Measurements from ENCODE around the gene SLC52A1.
A peak's percentile ranks its signal among the peaks of the same experiment; 100 is the strongest.
"Not testable (repeated sequence)": the region's sequence is repeated elsewhere in the genome, so short reads cannot be mapped to it uniquely, and the experiment has no call there.

SLC52A1 gene

GRCh38 chr17:5035315-5035714 is at the start of gene SLC52A1:
SLC52A1 (minus strand) TSS chr17:5035426; CDS start chr17:5034606, 820 bp downstream.
- DNase-seq = no peak

GRCh38 chr17:5080591-5080990 is 45.4 kb upstream of the SLC52A1 start:
- DNase-seq = no peak

- DNase-seq = no peak
Observed at GRCh38 chr17:5078106-5079028, 43.1 kb upstream of the SLC52A1 start, which contains the start of gene ZFP3. ZFP3 (plus strand) TSS chr17:5078467; CDS start chr17:5091505, 13,038 bp downstream.

GRCh38 chr17:5077781-5078105 is 42.5 kb upstream of the SLC52A1 start:
- no peak for DNase-seq

GRCh38 chr17:5077275-5077674 is 42.0 kb upstream of the SLC52A1 start:
- not testable (repeated sequence) for DNase-seq

GRCh38 chr17:5075472-5075871 is 40.2 kb upstream of the SLC52A1 start:
- not testable (repeated sequence) for DNase-seq

GRCh38 chr17:5069724-5070123 is 34.5 kb upstream of the SLC52A1 start:
- no peak for DNase-seq

- no peak for DNase-seq
Observed at GRCh38 chr17:5068236-5068635, 33.0 kb upstream of the SLC52A1 start.

GRCh38 chr17:5065227-5065744 is 30.1 kb upstream of the SLC52A1 start:
- DNase-seq = no peak

GRCh38 chr17:5055543-5055942 is 20.3 kb upstream of the SLC52A1 start:
- no peak for DNase-seq

GRCh38 chr17:5050278-5050677 is 15.1 kb upstream of the SLC52A1 start:
- DNase-seq = no peak

GRCh38 chr17:5049314-5049841 is 14.2 kb upstream of the SLC52A1 start:
- DNase-seq = no peak

- DNase-seq = no peak
Observed at GRCh38 chr17:5047446-5047845, 12.2 kb upstream of the SLC52A1 start.

GRCh38 chr17:5045496-5045895 is 10.3 kb upstream of the SLC52A1 start:
- DNase-seq = no peak

- no peak for DNase-seq
Observed at GRCh38 chr17:5044630-5045029, 9.4 kb upstream of the SLC52A1 start.

- DNase-seq = no peak
Observed at GRCh38 chr17:5043524-5043923, 8.3 kb upstream of the SLC52A1 start.

GRCh38 chr17:5042157-5043022 is 7.2 kb upstream of the SLC52A1 start:
- DNase-seq = no peak

GRCh38 chr17:5034651-5035050 is 575 bp downstream of the SLC52A1 start:
- DNase-seq = no peak

GRCh38 chr17:5034063-5034462 is 1.2 kb downstream of the SLC52A1 start:
- DNase-seq = no peak

- no peak for DNase-seq
Observed at GRCh38 chr17:5033352-5034015, 1.7 kb downstream of the SLC52A1 start.

GRCh38 chr17:5032865-5033264 is 2.4 kb downstream of the SLC52A1 start:
- DNase-seq = no peak

- DNase-seq = peak; percentile 87
Observed at GRCh38 chr17:5031365-5032082, 3.7 kb downstream of the SLC52A1 start.
